ENCODE data around the gene OR9G4.

DNA sequence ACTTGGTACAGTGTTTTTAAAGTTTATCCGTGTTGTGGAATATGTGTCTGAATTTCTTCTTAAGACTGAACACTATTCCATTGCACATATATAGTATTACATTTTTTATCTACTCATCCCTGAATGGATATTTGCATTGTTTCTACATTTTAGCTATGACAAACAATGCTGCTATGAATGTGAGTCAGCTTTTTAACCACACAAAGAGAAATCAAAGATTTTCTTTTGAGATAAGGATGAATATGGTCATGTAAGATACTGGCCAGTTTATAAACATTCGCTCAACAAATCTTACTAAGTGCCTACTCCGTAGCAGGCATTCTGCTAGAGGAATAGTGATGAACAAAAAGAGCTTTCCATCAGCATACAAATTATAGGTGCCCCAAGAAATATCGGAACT, 16.5 kb upstream of the OR9G4 start:
- no peak for TF ChIP-seq GABPA (IDR thresholded peaks at IDR 0.05; ENCODE audit: low read depth)
- TF ChIP-seq, protein P1, sequence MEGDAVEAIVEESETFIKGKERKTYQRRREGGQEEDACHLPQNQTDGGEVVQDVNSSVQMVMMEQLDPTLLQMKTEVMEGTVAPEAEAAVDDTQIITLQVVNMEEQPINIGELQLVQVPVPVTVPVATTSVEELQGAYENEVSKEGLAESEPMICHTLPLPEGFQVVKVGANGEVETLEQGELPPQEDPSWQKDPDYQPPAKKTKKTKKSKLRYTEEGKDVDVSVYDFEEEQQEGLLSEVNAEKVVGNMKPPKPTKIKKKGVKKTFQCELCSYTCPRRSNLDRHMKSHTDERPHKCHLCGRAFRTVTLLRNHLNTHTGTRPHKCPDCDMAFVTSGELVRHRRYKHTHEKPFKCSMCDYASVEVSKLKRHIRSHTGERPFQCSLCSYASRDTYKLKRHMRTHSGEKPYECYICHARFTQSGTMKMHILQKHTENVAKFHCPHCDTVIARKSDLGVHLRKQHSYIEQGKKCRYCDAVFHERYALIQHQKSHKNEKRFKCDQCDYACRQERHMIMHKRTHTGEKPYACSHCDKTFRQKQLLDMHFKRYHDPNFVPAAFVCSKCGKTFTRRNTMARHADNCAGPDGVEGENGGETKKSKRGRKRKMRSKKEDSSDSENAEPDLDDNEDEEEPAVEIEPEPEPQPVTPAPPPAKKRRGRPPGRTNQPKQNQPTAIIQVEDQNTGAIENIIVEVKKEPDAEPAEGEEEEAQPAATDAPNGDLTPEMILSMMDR (IDR thresholded peaks at IDR 0.05) = no peak
- no peak for TF ChIP-seq RCOR1 (IDR thresholded peaks at IDR 0.05; ENCODE audit: low read length)
- no peak for TF ChIP-seq EZH2phosphoT487 (IDR thresholded peaks at IDR 0.05; ENCODE audit: borderline replicate concordance, low read depth)
- TF ChIP-seq YY1 (IDR thresholded peaks at IDR 0.05; ENCODE audit: low read depth) = no peak
- no peak for TF ChIP-seq NRF1 (IDR thresholded peaks at IDR 0.05; ENCODE audit: low read depth, low read length)
- no peak for TF ChIP-seq TEAD4 (IDR thresholded peaks at IDR 0.05; ENCODE audit: borderline replicate concordance, insufficient read depth)

Data from SK-N-SH (cell line).